ENCODE measurements around the gene ZAR1. TPM values are rescaled to one million over a fixed set of nuclear protein-coding genes. Genes with fewer than 3 reads are reported as not detected.
"Not testable (repeated sequence)": the region's sequence is repeated elsewhere in the genome, so short reads cannot be mapped to it uniquely, and the experiment has no call there.

ZAR1 gene, protein sequence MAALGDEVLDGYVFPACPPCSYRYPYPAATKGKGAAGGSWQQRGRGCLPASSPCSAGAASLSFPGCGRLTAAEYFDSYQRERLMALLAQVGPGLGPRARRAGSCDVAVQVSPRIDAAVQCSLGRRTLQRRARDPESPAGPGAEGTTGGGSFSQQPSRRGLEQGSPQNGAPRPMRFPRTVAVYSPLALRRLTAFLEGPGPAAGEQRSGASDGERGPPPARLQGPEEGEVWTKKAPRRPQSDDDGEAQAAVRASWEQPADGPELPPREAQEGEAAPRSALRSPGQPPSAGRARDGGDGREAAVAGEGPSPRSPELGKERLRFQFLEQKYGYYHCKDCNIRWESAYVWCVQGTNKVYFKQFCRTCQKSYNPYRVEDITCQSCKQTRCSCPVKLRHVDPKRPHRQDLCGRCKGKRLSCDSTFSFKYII
- not detected for total RNA-seq

DNA sequence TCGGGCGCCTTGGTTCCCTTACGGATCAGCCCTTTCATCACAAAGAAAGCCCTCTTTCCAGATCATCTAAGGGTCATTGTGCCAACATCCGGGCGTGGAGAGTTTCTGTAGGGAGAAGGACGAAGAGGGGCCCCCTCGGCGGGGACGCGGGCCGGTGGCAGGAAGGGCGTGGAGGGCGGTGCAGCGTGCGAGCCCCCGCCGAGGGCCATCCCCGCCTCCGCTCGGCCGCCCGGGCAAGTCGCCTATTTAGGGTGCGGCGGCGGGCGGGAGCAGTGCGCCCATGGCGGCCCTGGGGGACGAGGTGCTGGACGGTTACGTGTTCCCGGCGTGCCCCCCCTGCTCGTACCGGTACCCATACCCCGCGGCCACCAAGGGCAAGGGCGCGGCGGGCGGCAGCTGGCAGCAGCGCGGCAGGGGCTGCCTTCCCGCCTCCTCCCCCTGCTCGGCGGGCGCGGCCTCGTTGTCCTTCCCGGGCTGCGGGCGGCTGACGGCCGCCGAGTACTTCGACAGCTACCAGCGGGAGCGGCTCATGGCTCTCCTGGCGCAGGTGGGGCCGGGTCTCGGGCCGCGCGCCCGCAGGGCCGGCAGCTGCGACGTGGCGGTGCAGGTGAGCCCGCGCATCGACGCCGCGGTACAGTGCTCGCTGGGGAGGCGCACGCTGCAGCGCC is at the start of gene ZAR1:
Gene ZAR1, plus strand, starts transcription at position 241 of the 668 bp plus-strand sequence. Its CDS starts 40 bp downstream, at position 281.
- DNase-seq, result no peak
- Mint-ChIP-seq H3K9me3 (ENCODE audit: low read depth) (no peaks in the 10 kb centered on the region), H3K36me3 (no peaks in the 10 kb centered on the region), H3K27me3 (peaks cover 53% of the 10 kb centered on the region), H3K27ac (no peak within 1 kb of the TSS), H3K4me1 (no peaks in the 10 kb centered on the region), H3K4me3 (peak within 1 kb of the TSS; percentile 20)
- peak; percentile 34 for ATAC-seq
- CTCF ChIA-PET, result no interaction called here

DNA sequence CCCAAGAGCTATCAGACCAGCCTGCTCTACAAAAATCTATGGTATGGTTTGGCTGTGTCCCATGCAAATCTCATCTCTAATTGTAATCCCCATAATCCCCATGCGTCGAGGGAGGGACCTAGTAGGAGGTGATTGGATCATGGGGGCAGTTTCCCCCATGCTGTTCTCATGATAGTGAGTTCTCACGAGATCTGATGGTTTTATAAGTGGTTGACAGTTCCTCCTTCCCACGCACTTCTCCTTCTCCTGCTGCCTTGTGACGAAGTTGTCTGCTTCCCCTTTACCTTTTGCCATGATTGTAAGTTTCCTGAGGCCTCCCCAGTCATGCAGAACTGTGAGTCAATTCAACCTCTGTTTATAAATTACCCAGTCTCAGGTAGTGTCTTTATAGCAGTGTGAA is 49.1 kb upstream of the ZAR1 start:
- H3K27me3 Mint-ChIP-seq, result peaks cover 17% of the 10 kb centered on the region
- not testable (repeated sequence) for H3K4me3 Mint-ChIP-seq; H3K27ac Mint-ChIP-seq; H3K9me3 Mint-ChIP-seq (ENCODE audit: low read depth); ATAC-seq; DNase-seq; H3K4me1 Mint-ChIP-seq; H3K36me3 Mint-ChIP-seq
- CTCF ChIA-PET, result interaction anchor here (0.9 kb wide), 1 partner anchor 63 kb away, joined by 3 read pairs; no protein-coding TSS in a partner anchor

DNA sequence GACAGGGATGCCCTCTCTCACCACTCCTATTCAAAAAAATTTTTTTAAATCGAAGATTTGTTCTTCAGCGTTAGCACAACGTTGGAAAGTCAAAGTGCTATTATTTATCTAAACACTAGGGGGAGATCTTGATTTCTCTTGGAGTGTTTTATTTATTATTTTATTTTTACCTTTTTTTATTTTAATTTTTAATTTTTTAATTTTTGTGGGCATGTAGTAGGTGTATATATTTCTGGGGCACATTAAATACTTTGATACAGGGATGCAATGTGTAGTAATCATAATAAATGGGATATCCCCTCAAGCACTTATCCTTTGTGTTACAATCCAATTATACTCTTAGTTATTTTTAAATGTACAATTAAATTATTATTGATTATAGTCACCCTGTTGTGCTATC is 44.3 kb upstream of the ZAR1 start:
- H3K9me3 Mint-ChIP-seq (ENCODE audit: low read depth), result no peaks in the 10 kb centered on the region
- H3K4me1 Mint-ChIP-seq, result no peaks in the 10 kb centered on the region
- H3K27me3 Mint-ChIP-seq, result peaks cover 2% of the 10 kb centered on the region
- ATAC-seq (no peak), DNase-seq (no peak)
- CTCF ChIA-PET, result interaction anchor here (0.9 to 1.0 kb wide), 2 partner anchors 16 to 84 kb away, joined by 3 read pairs; no protein-coding TSS in a partner anchor
- H3K27ac Mint-ChIP-seq, result no peak overlapping the region
- no peak overlapping the region for H3K4me3 Mint-ChIP-seq
- no peaks in the 10 kb centered on the region for H3K36me3 Mint-ChIP-seq

DNA sequence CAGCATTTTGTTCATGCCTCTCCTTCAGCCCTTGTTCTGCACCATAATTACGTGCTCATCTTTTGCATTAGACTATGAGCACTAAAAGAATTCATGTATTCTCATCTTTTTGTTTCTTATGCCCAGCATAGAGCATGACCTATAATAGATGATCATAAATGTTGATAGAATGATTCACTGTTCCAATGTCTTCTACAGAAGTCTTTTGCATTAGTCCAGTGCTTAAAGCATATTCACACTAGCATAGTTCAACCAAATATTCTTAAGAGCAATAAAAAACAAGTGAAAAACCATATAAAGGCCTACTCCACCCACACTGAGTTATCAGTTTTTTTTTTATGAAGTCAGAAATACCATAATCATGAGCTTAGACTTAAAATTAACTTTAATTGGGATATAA is 43.4 kb upstream of the ZAR1 start:
- H3K27ac Mint-ChIP-seq, result no peak overlapping the region
- DNase-seq, result no peak
- H3K27me3 Mint-ChIP-seq, result peaks cover 5% of the 10 kb centered on the region
- CTCF ChIA-PET, result interaction anchor here (0.7 to 1.1 kb wide), 6 partner anchors 10 to 113 kb away, joined by 3 to 5 read pairs (median 3); no protein-coding TSS in a partner anchor
- H3K4me1 Mint-ChIP-seq, result no peaks in the 10 kb centered on the region
- no peak for ATAC-seq
- no peaks in the 10 kb centered on the region for H3K9me3 Mint-ChIP-seq (ENCODE audit: low read depth)
- no peak overlapping the region for H3K4me3 Mint-ChIP-seq
- no peaks in the 10 kb centered on the region for H3K36me3 Mint-ChIP-seq

DNA sequence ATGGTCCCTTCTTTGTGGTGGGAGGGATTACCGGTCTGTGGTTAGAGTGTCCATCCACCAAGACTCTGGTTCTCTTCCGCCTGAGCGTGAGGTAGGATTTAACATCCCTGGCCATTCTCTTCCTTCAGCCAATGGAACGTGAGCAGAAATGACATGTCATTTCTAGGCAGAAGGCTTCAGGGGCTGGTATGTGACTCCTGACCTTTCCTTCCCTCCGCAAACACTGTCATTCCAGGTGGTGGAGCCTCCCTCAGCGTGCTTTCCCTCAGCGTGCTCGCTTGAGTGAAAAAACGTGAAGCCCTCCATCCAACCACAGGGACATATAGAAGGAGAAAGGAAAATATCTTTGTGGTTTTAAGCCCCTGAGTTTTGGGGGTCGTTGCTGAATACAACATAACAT is 40.9 kb upstream of the ZAR1 start:
- Mint-ChIP-seq H3K27me3 (peaks cover 7% of the 10 kb centered on the region), H3K36me3 (no peaks in the 10 kb centered on the region), H3K27ac (no peak overlapping the region)

DNA sequence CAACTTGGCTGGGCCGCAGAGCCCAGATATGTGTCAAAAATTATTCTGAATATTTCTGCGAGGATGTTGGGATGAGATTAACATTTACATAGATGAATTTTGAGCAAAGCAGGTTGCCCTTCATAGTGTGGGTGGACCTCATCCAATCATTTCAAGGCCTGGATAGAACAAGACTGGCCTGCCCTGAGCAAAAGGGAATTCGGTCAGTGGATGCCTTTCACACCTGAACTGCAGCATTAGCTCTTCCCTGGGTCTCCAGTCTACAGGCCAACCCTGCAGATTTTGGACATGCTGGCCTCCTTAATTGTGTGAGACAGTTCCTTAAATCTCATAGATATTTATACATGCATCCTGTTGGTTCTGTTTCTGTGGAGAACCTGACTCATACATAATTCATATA is 39.3 kb upstream of the ZAR1 start:
- H3K4me1 Mint-ChIP-seq, result no peaks in the 10 kb centered on the region
- peaks cover 7% of the 10 kb centered on the region for H3K27me3 Mint-ChIP-seq
- no peak overlapping the region for H3K4me3 Mint-ChIP-seq
- CTCF ChIA-PET, result no interaction called here
- H3K9me3 Mint-ChIP-seq (ENCODE audit: low read depth), result no peaks in the 10 kb centered on the region
- no peak for DNase-seq
- ATAC-seq, result no peak
- no peaks in the 10 kb centered on the region for H3K36me3 Mint-ChIP-seq
- no peak overlapping the region for H3K27ac Mint-ChIP-seq

More for the DNA sequence above, 40.9 kb upstream of the ZAR1 start:
- Mint-ChIP-seq H3K4me1 (no peaks in the 10 kb centered on the region), H3K9me3 (ENCODE audit: low read depth) (no peaks in the 10 kb centered on the region), H3K4me3 (no peak overlapping the region)
- CTCF ChIA-PET, result no interaction called here
- ATAC-seq (no peak), DNase-seq (no peak)

DNA sequence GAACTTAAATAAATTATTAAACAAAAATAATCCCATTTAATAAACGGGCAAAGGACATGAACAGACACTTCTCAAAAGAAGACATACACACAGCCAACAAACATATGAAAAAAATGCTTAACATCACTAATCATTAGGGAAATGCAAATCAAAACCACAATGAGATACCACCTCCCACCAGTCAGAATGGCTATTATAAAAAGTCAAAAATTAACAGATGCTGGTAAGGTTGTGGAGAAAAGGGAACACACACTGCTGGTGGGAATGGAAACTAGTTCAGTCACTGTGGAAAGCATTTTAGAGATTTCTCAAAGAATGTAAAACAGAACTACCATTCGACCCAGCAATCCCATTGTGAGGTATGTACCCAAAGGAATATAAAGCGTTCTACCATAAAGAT is 38.4 kb upstream of the ZAR1 start:
- CTCF ChIA-PET; H3K4me3 Mint-ChIP-seq; DNase-seq; ATAC-seq; H3K36me3 Mint-ChIP-seq; H3K27ac Mint-ChIP-seq; H3K4me1 Mint-ChIP-seq; H3K27me3 Mint-ChIP-seq; H3K9me3 Mint-ChIP-seq (ENCODE audit: low read depth): not testable (repeated sequence)

DNA sequence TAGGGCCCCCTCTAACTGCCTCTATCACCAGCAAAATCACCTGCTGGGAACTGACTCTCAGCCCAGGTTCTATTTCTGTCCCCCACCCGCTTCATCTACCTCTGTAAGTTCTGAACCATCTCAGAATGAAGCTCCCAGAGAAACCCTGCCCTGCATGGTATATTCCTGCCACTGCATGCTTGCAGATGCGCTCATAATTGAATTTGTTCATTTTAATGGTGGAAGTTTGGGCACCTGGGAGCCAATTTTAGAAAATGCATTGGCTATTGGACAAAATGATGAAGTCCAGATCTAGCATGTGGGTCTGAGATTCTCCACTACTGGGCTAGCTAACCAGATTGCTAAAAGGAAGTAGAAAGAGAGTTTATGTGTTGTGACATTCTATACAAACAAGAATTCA is 35.5 kb upstream of the ZAR1 start:
- ATAC-seq (no peak), DNase-seq (no peak)
- Mint-ChIP-seq H3K27ac (no peak overlapping the region), H3K27me3 (peaks cover 16% of the 10 kb centered on the region), H3K9me3 (ENCODE audit: low read depth) (no peaks in the 10 kb centered on the region), H3K4me1 (no peaks in the 10 kb centered on the region), H3K36me3 (no peaks in the 10 kb centered on the region), H3K4me3 (no peak overlapping the region)
- CTCF ChIA-PET, result no interaction called here

DNA sequence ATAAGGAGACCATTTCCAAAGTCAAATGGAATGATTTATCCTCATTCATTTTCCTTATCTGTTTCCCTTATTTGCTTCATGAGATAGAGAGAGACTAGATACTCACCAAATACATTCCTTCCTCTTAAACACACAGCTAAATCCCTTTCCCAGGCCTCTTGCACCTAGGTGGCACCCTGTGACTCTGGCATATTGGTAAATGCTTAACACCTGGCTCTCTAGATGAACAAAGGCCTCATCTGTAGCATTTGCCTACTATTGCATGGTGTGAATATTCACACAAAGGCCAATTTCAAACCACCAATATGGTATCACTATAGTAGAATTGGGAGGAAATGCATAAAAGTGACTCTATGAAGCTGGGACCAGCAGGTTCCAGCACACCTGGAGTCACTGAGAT is 29.1 kb upstream of the ZAR1 start:
- DNase-seq (no peak), ATAC-seq (no peak)
- Mint-ChIP-seq H3K27me3 (peaks cover 17% of the 10 kb centered on the region), H3K27ac (no peak overlapping the region), H3K9me3 (ENCODE audit: low read depth) (no peaks in the 10 kb centered on the region), H3K4me3 (no peak overlapping the region), H3K4me1 (no peaks in the 10 kb centered on the region), H3K36me3 (no peaks in the 10 kb centered on the region)
- CTCF ChIA-PET, result no interaction called here

DNA sequence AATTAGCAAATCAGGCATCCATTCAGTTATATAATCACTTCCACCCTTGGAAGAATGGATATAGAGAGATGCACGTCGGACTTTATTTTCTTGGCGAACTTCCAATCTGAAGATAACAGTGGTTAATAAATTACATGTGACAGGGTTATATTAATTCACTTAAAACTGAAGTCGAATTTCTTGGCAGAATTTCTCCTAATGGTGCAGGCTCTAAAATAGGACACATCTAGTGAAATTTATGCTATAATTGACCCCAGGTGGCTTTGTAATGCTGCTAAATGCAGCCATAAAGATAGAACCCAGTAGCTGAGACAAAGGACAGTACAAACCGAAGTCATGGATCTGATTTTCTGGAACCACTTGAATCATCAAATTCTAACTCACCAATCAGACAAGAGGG is 27.7 kb upstream of the ZAR1 start:
- H3K4me1 Mint-ChIP-seq, result no peaks in the 10 kb centered on the region
- H3K27me3 Mint-ChIP-seq, result peaks cover 15% of the 10 kb centered on the region
- H3K9me3 Mint-ChIP-seq (ENCODE audit: low read depth), result no peaks in the 10 kb centered on the region
- H3K36me3 Mint-ChIP-seq, result no peaks in the 10 kb centered on the region
- ATAC-seq (no peak), DNase-seq (no peak)
- CTCF ChIA-PET, result no interaction called here
- H3K4me3 Mint-ChIP-seq, result no peak overlapping the region
- H3K27ac Mint-ChIP-seq, result no peak overlapping the region

DNA sequence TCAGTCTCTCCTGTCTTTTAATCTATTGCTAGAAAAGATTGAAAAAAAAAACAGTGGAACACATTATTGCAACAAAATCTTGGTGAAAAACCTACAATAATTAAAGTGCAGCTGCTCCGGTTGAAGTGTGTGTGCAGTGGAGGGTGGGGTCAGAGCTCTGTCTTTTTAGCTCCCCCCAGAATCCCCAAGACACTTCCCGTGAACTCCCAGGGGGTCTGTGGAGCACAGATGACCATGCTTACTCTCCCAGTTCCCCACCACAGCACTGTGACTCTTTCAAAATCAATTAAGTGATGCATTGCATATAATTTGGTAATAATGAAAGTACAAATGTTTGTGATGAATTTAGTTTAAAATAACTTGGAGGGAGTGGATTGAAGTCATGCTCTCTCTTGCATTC is 22.6 kb upstream of the ZAR1 start:
- Mint-ChIP-seq H3K4me3 (no peak overlapping the region), H3K27me3 (peaks cover 23% of the 10 kb centered on the region), H3K36me3 (no peaks in the 10 kb centered on the region), H3K27ac (no peak overlapping the region), H3K4me1 (no peaks in the 10 kb centered on the region), H3K9me3 (ENCODE audit: low read depth) (no peaks in the 10 kb centered on the region)
- CTCF ChIA-PET, result interaction anchor here (1.1 kb wide), 1 partner anchor 56 kb away, joined by 4 read pairs; no protein-coding TSS in a partner anchor
- no peak for ATAC-seq
- no peak for DNase-seq

DNA sequence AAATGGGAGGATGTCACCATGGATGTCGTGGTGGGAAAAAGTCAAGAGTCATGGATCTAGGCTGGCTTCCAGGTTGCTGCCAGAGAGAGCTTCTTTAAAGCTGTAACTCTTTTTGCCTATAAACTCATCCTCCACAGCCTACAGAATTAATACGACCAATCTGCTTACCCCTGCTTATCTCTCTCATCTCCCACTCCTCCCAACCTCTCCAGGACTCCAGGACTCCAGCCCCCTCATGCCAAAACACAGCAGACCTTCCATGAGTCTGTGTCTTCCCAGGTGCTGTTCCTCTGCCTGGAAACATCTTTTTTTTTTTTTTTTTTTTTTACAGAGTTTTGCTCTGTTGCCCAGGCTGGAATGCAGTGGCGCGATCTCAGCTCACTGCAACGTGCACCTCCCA is 22.2 kb upstream of the ZAR1 start:
- CTCF ChIA-PET, result interaction anchor here (1.1 kb wide), 1 partner anchor 56 kb away, joined by 4 read pairs; no protein-coding TSS in a partner anchor
- no peaks in the 10 kb centered on the region for H3K4me1 Mint-ChIP-seq
- no peak for DNase-seq
- no peaks in the 10 kb centered on the region for H3K9me3 Mint-ChIP-seq (ENCODE audit: low read depth)
- H3K27ac Mint-ChIP-seq, result no peak overlapping the region
- ATAC-seq, result no peak
- H3K4me3 Mint-ChIP-seq, result no peak overlapping the region
- no peaks in the 10 kb centered on the region for H3K36me3 Mint-ChIP-seq
- peaks cover 23% of the 10 kb centered on the region for H3K27me3 Mint-ChIP-seq

DNA sequence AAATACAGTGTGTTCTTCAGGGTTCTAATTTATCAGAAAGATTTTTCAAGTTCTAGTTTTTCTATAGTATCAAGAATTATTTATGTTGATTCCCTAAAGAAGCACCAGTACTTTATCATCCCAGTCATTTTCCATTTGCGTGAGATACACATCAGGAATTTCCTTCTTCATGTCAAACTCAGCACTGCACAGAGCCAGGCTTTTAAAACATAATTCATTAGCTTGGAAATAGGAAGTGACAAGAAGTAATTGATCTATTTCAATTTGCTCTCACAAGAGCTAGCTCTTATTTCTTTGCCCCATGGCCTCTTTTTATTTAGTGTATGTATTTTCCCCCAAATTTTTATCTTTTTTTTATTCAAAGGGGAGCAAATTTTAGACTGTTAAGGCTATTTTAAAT is 19.9 kb upstream of the ZAR1 start:
- no peak for DNase-seq
- Mint-ChIP-seq H3K36me3 (no peaks in the 10 kb centered on the region), H3K4me3 (no peak overlapping the region), H3K27me3 (peaks cover 18% of the 10 kb centered on the region), H3K9me3 (ENCODE audit: low read depth) (no peaks in the 10 kb centered on the region), H3K4me1 (no peaks in the 10 kb centered on the region), H3K27ac (no peak overlapping the region)
- CTCF ChIA-PET, result no interaction called here
- no peak for ATAC-seq

DNA sequence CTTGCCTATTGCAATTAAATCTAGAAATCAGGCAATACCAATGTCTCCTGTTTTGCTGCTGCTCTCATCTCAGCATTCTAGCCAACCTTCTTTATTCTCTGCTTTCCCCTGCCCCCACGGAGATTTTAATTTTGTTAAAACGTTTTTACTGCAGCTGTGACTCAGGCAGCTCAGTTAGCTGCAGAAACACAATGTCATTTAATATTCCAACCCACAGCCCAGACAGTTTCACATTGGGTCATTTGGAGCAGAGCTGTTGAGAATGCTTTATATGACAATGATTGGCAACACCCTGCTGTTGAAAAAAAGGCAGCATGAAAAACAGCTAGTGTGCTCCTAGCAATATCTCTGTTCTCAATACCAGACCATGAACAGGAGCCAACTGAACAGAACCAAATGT is 19.5 kb upstream of the ZAR1 start:
- CTCF ChIA-PET, result no interaction called here
- no peak for DNase-seq
- Mint-ChIP-seq H3K27me3 (peaks cover 20% of the 10 kb centered on the region), H3K27ac (no peak overlapping the region), H3K4me1 (no peaks in the 10 kb centered on the region), H3K36me3 (no peaks in the 10 kb centered on the region), H3K9me3 (ENCODE audit: low read depth) (no peaks in the 10 kb centered on the region), H3K4me3 (no peak overlapping the region)
- ATAC-seq, result no peak
